ENCODE results near the gene BRPF3. TPM values are rescaled to one million over a fixed set of nuclear protein-coding genes. Genes with fewer than 3 reads are reported as not detected.

Gene BRPF3
- total RNA-seq, 1 experiment from 2014 or later: 5.9 TPM

DNA sequence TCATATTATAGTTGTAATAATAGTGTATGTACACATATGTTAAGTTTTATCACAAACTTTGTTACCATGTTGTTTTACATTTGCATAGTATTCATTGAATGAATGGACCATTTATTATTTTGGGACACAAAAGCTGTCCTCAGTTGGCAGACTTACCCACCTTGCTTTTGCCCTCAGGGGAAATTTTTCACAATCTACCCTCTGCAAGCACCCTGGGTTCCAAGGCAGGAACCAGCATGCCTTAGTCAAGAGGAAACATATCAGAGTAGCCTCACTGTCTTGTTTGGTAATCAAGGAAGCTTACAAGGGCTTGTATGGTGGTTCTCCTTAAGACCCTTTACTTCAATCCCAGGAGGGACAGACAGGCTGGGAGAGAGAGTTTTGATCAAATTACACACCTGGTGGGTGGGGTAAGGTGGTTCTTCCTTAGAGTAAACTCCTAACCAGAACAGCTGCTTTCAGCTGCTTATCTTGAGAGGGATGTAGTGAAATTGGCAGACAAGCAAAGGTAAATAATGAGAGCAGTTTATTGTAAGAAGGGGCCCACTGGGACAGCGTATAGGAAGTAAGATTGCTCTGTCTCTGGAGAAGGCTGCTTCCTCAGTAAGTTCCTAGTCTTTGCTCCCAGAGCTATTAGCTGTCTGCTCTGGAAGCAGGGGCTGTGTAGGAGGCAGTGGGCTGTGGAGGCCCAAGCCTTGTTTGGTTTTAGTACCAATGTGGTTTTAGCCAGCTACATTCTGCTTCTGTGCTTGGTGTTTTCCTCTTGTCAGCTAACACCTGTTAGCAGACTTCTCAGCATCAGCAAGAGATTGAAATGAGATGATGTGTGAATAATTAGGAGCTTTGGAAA, 31.1 kb downstream of the BRPF3 start:
- no peak for DNase-seq (ENCODE audit: extremely low read depth, low read depth)

DNA sequence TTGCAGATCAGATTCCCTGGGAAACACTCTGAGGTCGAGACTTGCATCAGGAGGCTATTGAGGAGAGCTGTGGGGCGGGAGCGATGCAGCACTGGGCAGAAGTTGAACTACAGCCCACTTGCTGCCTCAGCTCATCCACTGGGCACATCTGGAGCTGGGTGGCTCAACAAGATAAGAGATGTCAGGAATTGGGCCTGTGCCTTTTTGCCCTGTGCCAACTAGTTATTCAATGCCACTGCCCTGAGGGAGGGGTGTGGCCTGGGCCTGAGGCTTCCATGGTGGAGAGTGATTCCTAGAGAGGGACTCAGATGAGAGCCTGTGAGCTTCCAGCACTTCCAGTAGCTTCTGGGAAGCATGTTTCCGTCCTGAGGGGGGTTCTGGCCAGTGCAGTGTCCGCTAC, 32.7 kb downstream of the BRPF3 start:
- no peak for DNase-seq (ENCODE audit: extremely low read depth, low read depth)

DNA sequence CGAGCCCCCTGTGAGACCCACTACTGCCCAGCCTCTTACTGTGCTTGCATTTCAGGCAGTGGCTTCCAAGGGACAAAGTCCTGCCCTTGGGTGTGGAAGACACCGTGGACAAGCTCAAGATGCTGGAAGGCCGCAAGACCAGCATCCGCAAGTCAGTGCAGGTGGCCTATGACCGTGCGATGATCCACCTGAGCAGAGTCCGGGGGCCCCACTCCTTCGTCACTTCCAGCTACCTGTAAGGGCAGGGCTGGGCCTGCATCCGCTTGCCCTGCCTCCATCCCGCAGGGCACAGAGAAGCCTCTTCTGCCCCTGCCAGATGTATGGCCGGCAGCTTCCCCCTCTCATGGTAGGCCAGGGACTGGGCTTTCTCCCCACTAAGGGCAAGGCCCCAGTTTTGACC, 33.8 kb downstream of the BRPF3 start:
- DNase-seq (ENCODE audit: extremely low read depth, low read depth): no peak

DNA sequence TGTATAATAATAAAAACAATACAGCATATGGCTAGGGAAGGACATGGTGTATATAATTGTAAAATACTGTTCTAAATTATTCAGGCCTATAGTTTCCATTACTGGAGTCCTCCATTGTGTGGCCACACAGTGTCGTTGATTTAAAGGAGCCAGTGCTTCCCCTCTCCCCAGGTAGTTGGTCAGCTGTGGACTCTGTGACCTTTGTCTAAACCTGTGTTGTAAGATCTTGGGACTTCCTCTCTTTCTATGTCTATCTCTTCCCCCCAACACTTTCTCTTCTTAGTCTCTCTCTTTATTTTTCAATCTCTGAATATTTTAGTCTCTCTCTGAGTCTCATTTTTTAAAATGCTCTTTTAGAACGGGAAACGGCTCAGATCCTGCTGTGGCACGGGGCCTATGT, 35.6 kb downstream of the BRPF3 start:
- no peak for DNase-seq (ENCODE audit: extremely low read depth, low read depth)

DNA sequence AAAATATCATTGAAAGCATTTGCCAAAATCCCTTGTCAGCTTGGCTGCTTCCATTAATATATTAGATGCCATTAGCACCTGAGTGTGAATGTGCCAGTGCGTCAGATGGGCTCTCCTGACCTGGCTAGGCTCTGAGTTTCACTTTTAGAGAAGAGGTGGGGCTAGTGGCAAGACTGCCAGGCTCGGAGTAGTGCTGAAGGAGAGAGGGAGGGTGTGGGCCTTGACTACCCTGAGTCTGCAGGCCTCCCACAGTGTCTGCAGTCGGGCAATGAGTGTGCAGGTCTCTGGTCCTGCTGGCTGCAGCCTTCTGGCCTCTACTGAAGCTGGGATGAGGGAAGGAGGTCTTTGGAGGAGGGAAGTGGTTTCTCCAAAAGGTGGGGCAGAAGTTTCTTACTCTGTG, 38.8 kb downstream of the BRPF3 start:
- DNase-seq (ENCODE audit: extremely low read depth, low read depth): no peak

DNA sequence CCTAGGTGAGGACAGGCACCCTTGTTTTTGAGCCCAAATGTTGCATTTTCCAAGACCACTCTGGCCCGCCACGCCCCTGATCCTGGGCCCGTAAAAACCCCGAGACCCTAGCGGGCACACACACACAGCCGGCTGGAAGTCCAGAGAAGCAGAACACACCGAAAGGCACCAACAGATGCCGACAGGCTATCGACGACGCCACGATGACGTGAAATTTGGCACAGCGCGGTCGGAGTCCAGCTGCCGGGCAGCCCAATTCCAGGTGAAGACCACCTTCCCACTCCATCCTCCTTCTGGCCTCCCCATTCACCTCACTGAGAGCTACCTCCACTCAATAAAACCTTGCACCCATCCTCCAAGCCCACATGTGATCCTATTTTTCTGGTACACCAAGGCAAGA, 39.3 kb downstream of the BRPF3 start:
- DNase-seq (ENCODE audit: extremely low read depth, low read depth): no peak

DNA sequence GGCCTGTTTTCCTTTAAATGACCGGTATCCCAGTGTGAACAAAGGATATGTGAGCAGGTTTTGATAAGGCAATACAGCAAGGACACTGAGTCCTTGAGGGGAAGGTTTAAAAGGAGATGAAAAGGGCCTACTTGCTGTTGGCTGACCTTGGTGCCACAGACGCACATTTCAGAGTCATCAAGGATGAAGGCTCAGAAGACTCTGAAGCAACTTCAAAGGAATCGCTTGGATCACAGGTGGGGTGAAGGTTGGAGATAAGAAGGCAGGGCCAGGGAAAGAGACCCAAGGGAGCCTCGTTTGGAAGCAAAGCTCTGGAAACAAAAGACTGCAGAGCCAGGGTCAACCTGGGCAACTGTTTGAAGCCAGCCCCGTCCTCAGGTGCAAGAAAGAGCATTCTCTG, 43.2 kb downstream of the BRPF3 start:
- no peak for DNase-seq (ENCODE audit: extremely low read depth, low read depth)

DNA sequence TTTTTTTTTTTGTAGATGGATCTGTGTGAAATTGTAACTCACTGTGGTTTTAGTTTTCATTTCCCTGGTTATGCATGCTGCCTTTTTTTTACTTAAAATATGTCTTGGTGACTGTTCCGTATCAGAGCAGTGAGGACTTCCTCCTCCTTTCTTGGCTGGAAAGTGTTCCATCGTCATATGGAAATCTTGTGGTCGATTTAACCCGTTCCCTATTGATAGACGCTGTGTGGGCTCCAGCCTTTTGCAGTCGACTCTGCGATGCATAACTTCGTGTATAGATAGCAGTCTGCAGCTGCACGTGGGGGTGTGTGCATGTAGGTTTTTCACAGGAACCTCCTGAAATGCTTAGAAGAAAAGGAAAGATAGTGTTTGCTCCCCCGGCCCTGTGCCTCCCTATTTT, 45.2 kb downstream of the BRPF3 start:
- no peak for DNase-seq (ENCODE audit: extremely low read depth, low read depth)

DNA sequence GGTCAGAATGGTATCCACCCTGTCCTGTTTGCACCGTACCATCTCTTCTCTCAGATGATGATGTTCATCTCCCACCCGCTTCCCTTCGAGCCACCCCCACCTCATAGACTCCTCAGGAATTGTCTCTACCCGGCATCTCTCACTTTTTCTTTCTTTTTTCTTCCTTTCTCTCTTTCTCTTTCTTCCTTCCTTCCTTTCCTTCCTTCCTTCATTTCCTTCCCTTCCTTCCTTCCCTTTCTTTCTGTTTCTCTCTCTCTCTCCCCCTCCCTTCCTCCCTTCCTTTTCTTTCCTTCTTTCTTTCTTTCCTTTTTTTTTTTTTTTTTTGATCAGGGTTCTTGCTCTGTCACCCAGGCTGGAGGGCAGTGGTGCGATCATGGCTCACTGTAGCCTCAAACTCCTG, 45.6 kb downstream of the BRPF3 start:
- DNase-seq (ENCODE audit: extremely low read depth, low read depth): no peak

DNA sequence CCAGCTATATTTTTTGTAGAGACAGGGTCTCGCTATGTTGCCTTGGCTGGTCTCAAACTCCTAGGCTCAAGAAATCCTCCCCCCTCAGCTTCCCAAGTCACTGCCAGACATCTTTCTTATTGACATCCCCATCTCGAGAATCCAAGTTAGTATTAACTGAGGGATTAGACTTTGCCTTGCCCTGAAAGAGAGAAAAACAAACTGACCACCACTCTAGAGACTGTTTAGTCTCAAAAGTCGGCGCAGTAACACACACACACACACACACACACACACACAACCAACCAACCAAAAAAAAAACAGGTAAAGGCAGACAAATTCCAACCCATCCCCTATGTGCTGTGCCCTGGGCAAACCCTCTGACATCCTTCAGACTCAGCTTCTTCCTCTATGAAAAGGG, 46.1 kb downstream of the BRPF3 start:
- DNase-seq (ENCODE audit: extremely low read depth, low read depth): no peak

DNA sequence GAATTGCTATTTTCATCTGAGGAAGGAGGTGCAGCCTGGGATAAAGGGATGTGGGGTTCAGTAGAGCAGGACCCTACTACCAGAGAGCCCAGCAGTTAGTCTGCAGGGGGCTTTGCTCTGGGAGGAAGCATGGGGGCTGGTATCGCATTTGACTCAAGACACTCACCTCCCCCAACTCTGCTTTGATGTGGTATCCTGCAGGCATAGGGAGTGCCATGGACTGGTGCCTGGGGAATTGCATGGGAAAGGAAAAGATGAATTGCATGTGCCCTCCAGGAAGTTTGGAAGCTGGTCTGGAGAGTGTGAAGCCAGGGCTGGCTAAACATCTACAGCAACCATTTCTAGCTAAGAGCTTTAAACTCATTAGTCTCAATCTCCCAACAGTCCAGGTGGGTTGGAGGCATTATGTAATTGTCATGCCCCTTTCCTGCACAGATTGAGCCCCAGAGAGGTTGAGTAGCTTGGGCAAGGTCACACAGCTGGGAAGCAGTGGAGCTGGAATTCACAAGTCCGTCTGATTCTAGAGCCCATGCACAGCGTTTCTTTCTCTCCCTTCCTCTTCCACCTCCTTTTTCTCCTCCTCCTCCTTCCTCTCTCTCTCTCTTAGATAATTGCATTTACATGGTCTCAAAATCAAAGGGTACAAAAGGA, 47.1 kb downstream of the BRPF3 start:
- no peak for DNase-seq (ENCODE audit: extremely low read depth, low read depth)

DNA sequence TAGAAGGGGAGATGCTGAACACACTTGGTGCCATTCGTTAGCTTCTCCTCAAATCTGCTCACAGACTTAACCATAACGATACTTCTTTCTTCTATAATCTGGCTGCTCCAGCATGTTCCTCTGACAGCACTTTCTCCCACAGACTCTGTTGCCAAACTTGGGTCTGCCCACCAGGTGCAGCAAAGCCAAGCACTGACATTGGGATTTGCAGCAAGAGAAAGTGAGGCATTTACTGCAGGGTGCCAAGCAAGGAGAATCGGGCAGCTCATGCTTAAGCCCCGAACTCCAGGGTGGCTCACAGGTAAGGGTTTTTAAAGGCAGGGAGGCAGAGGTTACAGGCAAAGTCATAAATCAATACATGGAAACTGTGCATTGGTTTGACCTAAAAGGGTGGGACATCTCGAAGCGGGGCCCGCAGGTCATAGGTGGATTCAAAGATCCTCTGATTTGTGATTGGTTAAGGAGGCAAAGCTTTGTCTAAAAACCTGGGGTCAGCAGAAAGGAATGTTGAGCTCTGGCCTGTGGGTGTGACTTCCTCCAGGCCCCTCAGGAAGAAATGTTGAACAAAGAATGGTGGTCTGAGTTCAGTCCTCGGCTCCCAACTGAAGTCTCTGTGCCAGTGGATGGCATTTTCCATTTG, 48.2 kb downstream of the BRPF3 start:
- DNase-seq (ENCODE audit: extremely low read depth, low read depth): no peak

DNA sequence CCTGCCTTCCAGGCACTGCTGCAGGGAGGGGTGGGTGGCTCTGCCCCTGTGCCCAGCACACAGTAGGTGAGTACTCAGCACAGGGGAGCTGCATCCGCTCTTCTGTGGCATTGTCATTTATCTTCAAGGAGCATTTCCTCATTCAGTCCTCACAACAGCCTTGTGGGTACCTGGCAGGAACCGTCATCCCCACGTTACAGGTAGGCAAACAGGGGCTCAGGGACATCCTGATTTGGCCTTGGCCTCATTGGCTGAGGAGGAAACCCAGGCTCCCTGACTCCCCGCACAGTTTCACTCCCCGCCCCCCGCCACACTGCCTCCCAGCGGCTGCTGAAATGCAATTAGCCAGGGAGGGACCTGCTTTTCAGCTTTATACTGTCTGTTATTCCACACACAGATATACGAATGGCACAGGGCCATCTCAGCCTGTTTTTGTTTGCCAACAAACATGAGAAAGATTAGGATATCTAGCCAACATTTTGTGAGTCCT, 49.1 kb downstream of the BRPF3 start:
- DNase-seq (ENCODE audit: extremely low read depth, low read depth): no peak

DNA sequence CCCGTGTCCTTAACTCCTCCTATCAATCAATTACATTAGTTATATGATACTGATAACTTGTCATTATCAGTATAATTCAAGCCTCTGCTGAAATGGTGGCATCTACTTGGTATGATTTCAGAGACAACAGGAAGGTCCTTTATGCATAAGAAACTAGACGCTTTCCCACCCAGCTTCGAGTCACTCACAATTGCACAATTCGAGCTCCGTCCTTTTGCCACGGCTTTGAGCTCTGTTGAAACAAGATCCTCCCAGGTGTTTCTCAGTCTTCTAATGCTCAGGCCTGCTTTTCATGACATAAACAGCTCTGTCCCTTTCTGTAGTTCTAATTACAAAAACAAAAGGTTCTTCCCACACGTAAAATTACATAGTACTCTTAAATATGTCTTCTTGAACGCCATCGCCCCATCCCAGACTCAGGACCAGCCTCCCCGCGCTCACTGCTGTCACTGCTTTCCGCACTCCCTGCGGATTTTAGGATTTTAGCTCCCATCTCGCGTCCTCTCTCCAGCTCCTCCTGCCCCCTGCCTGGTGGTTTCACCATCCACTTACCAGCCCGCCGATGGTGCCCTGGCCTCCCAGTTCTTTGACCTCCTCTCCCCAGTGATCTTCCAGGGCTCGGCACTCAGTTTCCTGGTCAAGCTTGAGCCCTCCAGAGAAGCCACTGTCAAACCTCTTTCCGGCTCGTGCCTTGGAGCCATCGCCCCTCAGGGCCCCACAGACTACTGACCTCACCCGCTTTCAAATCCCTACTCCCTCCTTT, 50.1 kb downstream of the BRPF3 start:
- DNase-seq (ENCODE audit: extremely low read depth, low read depth): no peak

DNA sequence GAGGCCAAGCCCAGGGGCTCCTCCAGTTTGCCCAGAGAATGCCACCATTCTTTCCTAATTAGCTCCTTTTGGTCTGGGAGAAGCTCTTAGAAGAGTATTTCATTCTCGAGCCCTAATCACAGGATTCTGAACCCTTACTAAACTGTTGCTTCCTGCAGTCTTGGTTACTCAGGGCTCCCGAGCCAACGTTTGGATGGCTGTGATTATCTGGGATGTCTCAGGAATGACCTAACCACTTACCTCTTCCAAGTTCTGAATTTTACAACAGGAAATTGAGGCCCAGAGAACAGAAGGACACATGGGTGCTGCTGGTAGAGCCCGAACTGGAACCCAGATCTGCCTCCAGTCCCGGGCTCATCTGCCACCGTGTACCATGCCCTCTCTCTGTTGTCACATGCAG, 51.1 kb downstream of the BRPF3 start:
- no peak for DNase-seq (ENCODE audit: extremely low read depth, low read depth)

DNA sequence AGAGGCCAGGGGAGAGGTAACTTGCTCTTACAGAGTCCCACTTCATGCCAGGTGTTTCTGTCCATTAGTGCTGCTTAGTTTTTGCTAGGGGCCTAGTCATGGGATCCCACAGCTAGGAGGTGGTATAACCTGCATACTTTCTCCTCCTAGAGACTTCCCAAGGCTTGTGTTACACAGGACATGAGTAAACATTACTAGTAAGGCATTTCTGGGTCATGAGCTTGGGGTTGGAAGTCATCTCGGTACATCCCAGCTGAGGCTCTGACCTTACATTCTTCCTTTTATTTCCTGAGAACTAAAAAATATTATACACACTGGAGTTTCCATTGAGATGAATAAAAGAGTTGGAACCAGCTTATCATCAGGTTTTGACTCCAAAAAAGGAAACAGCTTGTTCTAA, 52.4 kb downstream of the BRPF3 start:
- no peak for DNase-seq (ENCODE audit: extremely low read depth, low read depth)

DNA sequence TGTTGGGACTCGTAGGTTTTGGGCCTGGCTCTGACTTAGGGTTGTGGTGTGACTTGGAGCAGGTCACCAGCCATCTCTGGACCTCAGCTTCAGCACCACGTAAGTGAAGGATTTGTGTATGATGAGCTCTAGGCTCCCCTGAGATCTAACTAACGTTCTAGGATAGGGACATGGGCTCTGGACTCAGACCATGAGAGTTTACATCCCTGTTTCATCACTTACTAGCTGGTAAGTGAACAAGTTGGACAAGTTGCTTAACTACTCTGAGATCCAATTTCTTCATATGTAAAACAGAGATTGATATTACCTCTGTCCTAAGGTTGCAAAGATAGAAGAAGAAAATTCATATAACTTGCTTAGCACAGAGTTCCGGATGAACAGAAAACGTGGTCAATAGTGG, 53.0 kb downstream of the BRPF3 start:
- no peak for DNase-seq (ENCODE audit: extremely low read depth, low read depth)

DNA sequence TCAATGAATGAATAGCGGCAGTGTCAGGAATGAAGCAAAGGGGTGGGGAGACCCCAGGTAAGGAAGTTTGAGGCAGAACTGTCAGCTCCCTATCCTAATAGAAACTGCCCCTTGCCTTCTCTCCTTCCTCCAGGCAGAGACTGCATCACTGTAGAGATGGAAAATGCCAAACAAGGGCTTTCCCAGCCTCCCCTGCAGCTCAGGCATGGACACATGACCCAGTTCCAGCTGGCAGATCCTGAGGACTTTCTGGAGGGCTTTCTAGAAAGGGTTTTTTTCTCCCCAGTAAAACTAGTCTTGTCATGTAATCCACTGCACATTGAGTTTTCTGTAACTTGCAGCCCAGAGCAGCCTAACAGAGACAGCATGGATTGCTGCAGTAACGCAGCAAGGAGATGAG, 55.5 kb downstream of the BRPF3 start:
- no peak for DNase-seq (ENCODE audit: extremely low read depth, low read depth)

DNA sequence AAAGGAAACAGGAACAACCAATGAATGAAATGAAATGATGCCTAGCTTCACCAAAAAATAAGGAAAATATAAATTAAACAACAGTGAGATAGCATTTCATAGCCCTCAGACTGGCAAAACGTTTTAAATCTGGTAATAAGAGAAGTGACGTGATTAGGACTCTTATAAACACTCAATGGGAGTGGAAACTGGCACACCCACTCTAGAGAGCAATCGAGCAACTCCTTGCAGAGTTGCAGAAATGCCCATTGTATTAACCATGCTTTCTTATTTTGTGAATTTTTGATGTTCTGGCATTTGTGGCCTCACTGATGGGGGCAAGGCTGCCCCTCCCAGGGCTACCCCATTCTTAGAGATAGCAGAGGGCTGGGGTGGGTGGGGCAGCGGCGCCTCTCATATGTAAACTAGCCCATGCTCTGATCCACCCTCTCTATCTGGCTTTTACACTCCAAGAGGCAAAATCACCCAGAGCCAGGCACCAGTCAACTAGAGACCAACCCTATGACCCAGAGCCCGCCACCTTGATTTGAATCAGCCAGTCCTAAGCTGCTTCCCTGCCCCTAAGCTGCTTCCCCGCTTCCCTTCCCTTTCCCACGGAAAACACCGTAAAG, 67.0 kb downstream of the BRPF3 start:
- DNase-seq (ENCODE audit: extremely low read depth, low read depth): no peak

DNA sequence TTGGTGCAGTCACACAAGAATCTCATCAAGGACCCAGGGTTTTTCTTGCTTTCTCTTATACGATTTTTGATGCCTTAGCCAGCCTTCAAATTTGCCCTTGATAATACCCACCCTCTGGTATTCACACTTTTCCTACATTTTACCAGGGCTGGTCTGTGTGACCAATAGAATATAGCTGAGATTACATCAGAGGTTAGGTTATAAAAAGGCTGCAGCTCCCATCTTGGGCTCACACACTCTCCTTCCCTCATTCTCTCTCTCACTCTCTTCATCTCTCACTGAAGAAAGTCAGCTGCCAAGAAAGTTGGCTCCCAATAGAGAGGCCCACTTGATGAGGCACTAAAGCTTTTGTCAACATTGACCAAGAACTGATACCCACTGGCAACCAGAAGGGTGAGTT, 69.2 kb downstream of the BRPF3 start:
- no peak for DNase-seq (ENCODE audit: extremely low read depth, low read depth)
